ENCODE measurements around the gene SMARCA2.

The SMARCA2 gene

GRCh38 chr9:2014696-2015580 lies at the start of gene SMARCA2:
SMARCA2 (plus strand) TSS chr9:2015347; CDS start chr9:2029023, 13,676 bp downstream.
- DNase-seq, result peak; percentile 96
- ATAC-seq, result peak; percentile 91

GRCh38 chr9:1966725-1967366 lies 48.3 kb upstream of the SMARCA2 start:
- DNase-seq (no peak), ATAC-seq (no peak)

GRCh38 chr9:1969160-1969559 lies 46.0 kb upstream of the SMARCA2 start:
- no peak for ATAC-seq

GRCh38 chr9:1969898-1970297 lies 45.2 kb upstream of the SMARCA2 start:
- no peak for ATAC-seq

More at GRCh38 chr9:1969160-1969559, 46.0 kb upstream of the SMARCA2 start:
- no peak for DNase-seq

GRCh38 chr9:1972672-1973071 lies 42.5 kb upstream of the SMARCA2 start:
- no peak for DNase-seq
- no peak for ATAC-seq

More at GRCh38 chr9:1969898-1970297, 45.2 kb upstream of the SMARCA2 start:
- DNase-seq, result no peak

- ATAC-seq (no peak), DNase-seq (no peak)
Measured at GRCh38 chr9:1977026-1977425, 38.1 kb upstream of the SMARCA2 start.

GRCh38 chr9:1978941-1979340 lies 36.2 kb upstream of the SMARCA2 start:
- no peak for ATAC-seq
- no peak for DNase-seq

- DNase-seq, result no peak
Measured at GRCh38 chr9:1979741-1980367, 35.3 kb upstream of the SMARCA2 start.

GRCh38 chr9:1980387-1980786 lies 34.8 kb upstream of the SMARCA2 start:
- no peak for DNase-seq
- no peak for ATAC-seq

More at GRCh38 chr9:1979741-1980367, 35.3 kb upstream of the SMARCA2 start:
- no peak for ATAC-seq

GRCh38 chr9:1982074-1982473 lies 33.1 kb upstream of the SMARCA2 start:
- DNase-seq, result no peak
- ATAC-seq, result no peak

GRCh38 chr9:1986341-1986740 lies 28.8 kb upstream of the SMARCA2 start:
- ATAC-seq, result no peak

GRCh38 chr9:1989500-1989899 lies 25.6 kb upstream of the SMARCA2 start:
- no peak for ATAC-seq
- DNase-seq, result no peak

More at GRCh38 chr9:1986341-1986740, 28.8 kb upstream of the SMARCA2 start:
- DNase-seq, result no peak

- no peak for DNase-seq
- no peak for ATAC-seq
Measured at GRCh38 chr9:1994180-1994579, 21.0 kb upstream of the SMARCA2 start.

- DNase-seq (no peak), ATAC-seq (no peak)
Measured at GRCh38 chr9:1995084-1995483, 20.1 kb upstream of the SMARCA2 start.

GRCh38 chr9:1996156-1996555 lies 19.0 kb upstream of the SMARCA2 start:
- DNase-seq (no peak), ATAC-seq (no peak)

- DNase-seq (no peak), ATAC-seq (no peak)
Measured at GRCh38 chr9:1997646-1998045, 17.5 kb upstream of the SMARCA2 start.

- ATAC-seq (no peak), DNase-seq (no peak)
Measured at GRCh38 chr9:1998111-1998510, 17.0 kb upstream of the SMARCA2 start.

- DNase-seq (no peak), ATAC-seq (no peak)
Measured at GRCh38 chr9:2000314-2000713, 14.8 kb upstream of the SMARCA2 start.

GRCh38 chr9:2008372-2008771 lies 6.8 kb upstream of the SMARCA2 start:
- no peak for DNase-seq
- ATAC-seq, result no peak

GRCh38 chr9:2012347-2012746 lies 2.8 kb upstream of the SMARCA2 start:
- DNase-seq (no peak), ATAC-seq (no peak)

- ATAC-seq (no peak), DNase-seq (no peak)
Measured at GRCh38 chr9:2013743-2014475, 1.2 kb upstream of the SMARCA2 start.
